HG02885 (cell line): Measurements from ENCODE around the gene KRTAP6-3.

Source experiments
- ATAC-seq: cut with Tn5 transposase; IDR thresholded peaks from one replicate; pipeline ENCODE4 v1.9.1; 2021; ENCODE audit warnings: mild to moderate bottlenecking; ENCODE audit not compliant: unreplicated experiment, poor library complexity

The KRTAP6-3 gene

GRCh38 chr21:30592140-30592539 is at the start of gene KRTAP6-3:
KRTAP6-3 (plus strand) TSS chr21:30592440; CDS start chr21:30592446, 6 bp downstream.
- ATAC-seq, result no peak

- ATAC-seq, result no peak
Observed at GRCh38 chr21:30552782-30553181, 39.5 kb upstream of the KRTAP6-3 start.

- no peak for ATAC-seq
Observed at GRCh38 chr21:30555095-30555494, 37.1 kb upstream of the KRTAP6-3 start.

- ATAC-seq, result no peak
Observed at GRCh38 chr21:30561264-30561895, 30.9 kb upstream of the KRTAP6-3 start, which contains the start of gene KRTAP19-7. KRTAP19-7 (minus strand) TSS chr21:30561314; CDS start chr21:30561289, 25 bp downstream.

- ATAC-seq, result no peak
Observed at GRCh38 chr21:30561957-30562356, 30.3 kb upstream of the KRTAP6-3 start.

- ATAC-seq, result no peak
Observed at GRCh38 chr21:30563072-30563471, 29.2 kb upstream of the KRTAP6-3 start.

- no peak for ATAC-seq
Observed at GRCh38 chr21:30563630-30564029, 28.6 kb upstream of the KRTAP6-3 start.

- ATAC-seq, result no peak
Observed at GRCh38 chr21:30567617-30568016, 24.6 kb upstream of the KRTAP6-3 start.

- no peak for ATAC-seq
Observed at GRCh38 chr21:30577766-30578165, 14.5 kb upstream of the KRTAP6-3 start.

- no peak for ATAC-seq
Observed at GRCh38 chr21:30579346-30579745, 12.9 kb upstream of the KRTAP6-3 start.

- ATAC-seq, result no peak
Observed at GRCh38 chr21:30580132-30580531, 12.1 kb upstream of the KRTAP6-3 start.

GRCh38 chr21:30582870-30583269 is 9.4 kb upstream of the KRTAP6-3 start:
- ATAC-seq, result no peak

- ATAC-seq, result no peak
Observed at GRCh38 chr21:30590297-30590696, 1.9 kb upstream of the KRTAP6-3 start, which contains the start of gene KRTAP22-2. KRTAP22-2 (minus strand) TSS chr21:30590397.

- no peak for ATAC-seq
Observed at GRCh38 chr21:30598802-30599201, 6.6 kb downstream of the KRTAP6-3 start, which contains the start of gene KRTAP6-2. KRTAP6-2 (minus strand) TSS chr21:30598902; CDS start chr21:30598874, 28 bp downstream.

- ATAC-seq, result no peak
Observed at GRCh38 chr21:30600787-30601186, 8.5 kb downstream of the KRTAP6-3 start, which contains the start of gene KRTAP22-1. KRTAP22-1 (plus strand) TSS chr21:30601087.

- ATAC-seq, result no peak
Observed at GRCh38 chr21:30605968-30606367, 13.7 kb downstream of the KRTAP6-3 start.

- no peak for ATAC-seq
Observed at GRCh38 chr21:30612132-30612531, 19.9 kb downstream of the KRTAP6-3 start.

- ATAC-seq, result no peak
Observed at GRCh38 chr21:30613836-30614235, 21.6 kb downstream of the KRTAP6-3 start, which contains the start of gene KRTAP6-1. KRTAP6-1 (minus strand) TSS chr21:30613930; CDS start chr21:30613904, 26 bp downstream.

GRCh38 chr21:30615199-30615598 is 23.0 kb downstream of the KRTAP6-3 start:
- no peak for ATAC-seq

GRCh38 chr21:30616125-30616524 is 23.9 kb downstream of the KRTAP6-3 start, which contains the start of gene KRTAP20-1:
KRTAP20-1 (plus strand) TSS chr21:30616425; CDS start chr21:30616455, 30 bp downstream.
- ATAC-seq, result no peak

GRCh38 chr21:30620080-30620479 is 27.8 kb downstream of the KRTAP6-3 start:
- ATAC-seq, result no peak

GRCh38 chr21:30620522-30620921 is 28.3 kb downstream of the KRTAP6-3 start, which contains the start of gene KRTAP20-4:
KRTAP20-4 (plus strand) TSS chr21:30620627.
- ATAC-seq, result no peak
